Amniotic stem cell (primary cell): ENCODE measurements around the gene FLNB.

Source experiments
- DNase-seq: peaks from one replicate; lab custom pipeline; 2025; lab: John Stamatoyannopoulos, UW

The FLNB gene

GRCh38 chr3:58137306-58137705 is 129.1 kb downstream of the FLNB start:
- no peak for DNase-seq

- DNase-seq = no peak
These were observed 133.6 kb downstream of the FLNB start for GRCh38 chr3:58141766-58142345.

- no peak for DNase-seq
These were observed 135.3 kb downstream of the FLNB start for GRCh38 chr3:58143417-58144055.

GRCh38 chr3:58144478-58145325 is 136.5 kb downstream of the FLNB start:
- DNase-seq = no peak

GRCh38 chr3:58148049-58148448 is 139.8 kb downstream of the FLNB start:
- no peak for DNase-seq

- DNase-seq = no peak
These were observed 142.0 kb downstream of the FLNB start for GRCh38 chr3:58150130-58150809.

GRCh38 chr3:58150810-58151199 is 142.6 kb downstream of the FLNB start:
- DNase-seq = no peak

GRCh38 chr3:58151637-58152036 is 143.4 kb downstream of the FLNB start:
- DNase-seq = no peak

GRCh38 chr3:58152225-58153015 is 144.2 kb downstream of the FLNB start:
- no peak for DNase-seq

GRCh38 chr3:58153371-58153770 is 145.1 kb downstream of the FLNB start:
- DNase-seq = no peak

GRCh38 chr3:58154626-58155449 is 146.6 kb downstream of the FLNB start:
- DNase-seq = no peak

- no peak for DNase-seq
These were observed 147.6 kb downstream of the FLNB start for GRCh38 chr3:58155838-58156237.

GRCh38 chr3:58157700-58158099 is 149.5 kb downstream of the FLNB start:
- no peak for DNase-seq

GRCh38 chr3:58158442-58159153 is 150.4 kb downstream of the FLNB start:
- no peak for DNase-seq

- DNase-seq = no peak
These were observed 152.2 kb downstream of the FLNB start for GRCh38 chr3:58160399-58160798.

- peak; percentile 58 for DNase-seq
These were observed 153.5 kb downstream of the FLNB start for GRCh38 chr3:58161435-58162398.

- no peak for DNase-seq
These were observed 155.0 kb downstream of the FLNB start for GRCh38 chr3:58163234-58163633.

GRCh38 chr3:58164199-58164879 is 156.1 kb downstream of the FLNB start:
- DNase-seq = no peak
